Measurements from ENCODE around the gene RPS27L.

Gene RPS27L

GRCh38 chr15:63157118-63157843, at the start of gene RPS27L:
RPS27L (minus strand) TSS chr15:63157477; CDS start chr15:63157405, 72 bp downstream.
- peak; percentile 59 for DNase-seq

DNA sequence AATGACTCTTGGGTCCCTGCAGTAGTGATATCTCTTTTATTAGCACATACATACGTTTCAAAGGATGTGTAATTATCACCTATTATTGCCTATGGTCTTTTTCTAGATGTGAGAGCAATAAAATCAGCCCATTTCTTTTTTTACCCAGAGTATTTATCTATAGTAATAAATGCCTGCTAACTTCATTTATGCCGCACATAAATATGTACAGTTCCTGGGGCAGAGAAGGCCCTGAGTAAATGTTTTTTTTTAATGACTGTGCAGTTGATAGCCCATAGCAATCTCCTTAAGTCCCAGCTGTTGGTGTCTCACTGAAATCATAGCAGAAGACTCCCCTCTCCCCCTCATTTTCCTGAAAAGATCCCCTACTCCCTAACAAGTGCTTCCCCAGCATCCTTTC, 48.8 kb upstream of the RPS27L start:
- no peak for DNase-seq

- no peak for DNase-seq
Measured at GRCh38 chr15:63203451-63204090, 46.3 kb upstream of the RPS27L start.

- no peak for DNase-seq
Measured at GRCh38 chr15:63202861-63203260, 45.6 kb upstream of the RPS27L start.

DNA sequence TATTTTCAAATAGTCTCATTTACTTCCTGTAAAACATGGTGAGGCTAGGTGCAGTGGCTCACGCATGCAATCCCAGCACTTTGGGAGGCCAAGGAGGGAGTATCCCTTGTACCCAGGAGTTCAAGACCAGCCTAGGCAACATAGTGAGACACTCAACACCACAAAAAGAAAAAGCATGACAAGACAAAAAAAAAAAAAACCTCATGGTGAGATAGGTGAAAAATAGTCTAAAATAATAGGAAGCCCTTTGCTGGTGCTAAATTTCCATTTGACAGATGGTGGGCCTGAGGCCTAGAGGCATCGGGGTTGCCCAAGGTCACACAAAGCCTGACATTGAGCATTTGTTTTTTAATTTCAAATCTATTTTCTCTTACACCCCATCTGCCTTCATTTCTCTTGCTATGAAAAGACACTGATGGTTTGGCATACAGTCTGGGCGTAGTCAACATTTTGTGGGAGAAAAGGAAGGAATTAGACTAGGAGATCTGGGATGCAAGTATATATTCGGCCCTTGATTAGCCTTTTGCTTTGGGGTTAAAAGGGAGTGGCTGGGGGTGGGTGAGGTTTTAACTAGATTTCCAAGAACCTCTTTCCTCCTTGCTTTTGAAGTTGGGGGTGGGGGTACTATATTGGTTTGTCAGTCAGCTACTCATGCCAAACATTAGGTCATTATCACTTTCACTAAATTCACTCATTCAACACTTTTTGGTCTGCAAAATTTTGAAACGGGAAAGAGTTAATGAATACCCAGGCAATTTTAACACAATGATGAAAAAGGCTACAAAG, 43.4 kb upstream of the RPS27L start:
- no peak for DNase-seq

DNA sequence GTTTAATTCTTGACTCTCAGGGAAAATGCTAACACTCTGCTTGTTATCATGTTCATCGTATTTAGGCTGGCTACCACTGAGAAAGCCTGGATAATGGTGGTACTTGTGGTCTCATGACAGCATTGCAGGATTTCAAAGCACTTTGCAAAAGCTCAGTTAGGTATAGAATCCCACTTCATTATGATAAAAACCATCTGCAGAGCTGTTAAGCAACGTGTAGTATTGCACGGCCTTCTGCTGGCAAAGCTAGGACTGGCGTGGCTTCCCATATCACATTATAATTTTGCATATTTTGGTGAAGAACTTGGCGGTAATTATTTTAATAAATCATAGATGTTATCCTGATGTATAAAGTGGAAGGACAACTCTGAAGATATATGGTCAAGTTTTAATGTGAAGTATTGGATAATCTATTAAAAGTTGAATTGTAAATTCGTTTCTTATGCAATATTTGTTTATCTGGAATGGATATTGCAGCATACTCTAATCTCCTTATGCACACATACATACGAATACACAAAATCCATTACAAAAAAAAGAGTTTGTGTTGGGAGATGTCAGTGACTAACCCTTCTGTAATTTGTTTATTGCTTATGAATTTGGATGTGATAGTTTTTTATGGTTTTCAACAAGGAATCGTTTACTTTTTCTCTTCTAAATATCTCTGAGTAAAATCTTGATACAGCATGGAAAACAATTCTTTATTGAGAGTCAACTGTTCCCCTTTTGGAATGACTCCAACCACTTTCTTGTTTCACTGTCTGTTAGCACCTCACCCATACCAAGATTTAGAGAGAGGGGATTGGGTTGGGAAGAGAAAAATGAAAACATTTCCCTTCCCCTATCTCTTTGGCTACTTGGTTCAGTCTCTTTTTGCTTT, 41.3 kb upstream of the RPS27L start:
- DNase-seq = no peak

- DNase-seq = no peak
Measured at GRCh38 chr15:63197626-63198025, 40.3 kb upstream of the RPS27L start.

DNA sequence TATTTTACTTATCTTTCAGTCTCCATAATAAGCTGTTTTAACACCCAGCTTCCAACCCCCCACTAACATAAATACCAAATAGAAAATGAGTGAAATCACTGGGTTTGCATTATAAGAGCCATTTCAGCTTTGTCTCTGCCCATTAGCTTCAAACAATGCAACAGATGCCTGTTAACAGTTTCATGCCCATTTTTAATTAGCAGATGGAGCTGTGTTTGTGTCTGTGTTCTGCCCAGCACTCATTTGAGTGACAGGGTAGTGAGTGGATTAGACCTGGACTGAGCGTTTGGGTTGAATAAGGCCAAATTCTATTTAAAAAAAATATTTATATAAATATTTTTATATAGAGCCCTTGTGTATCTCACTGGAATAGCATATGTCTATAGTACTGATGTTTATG, 39.6 kb upstream of the RPS27L start:
- no peak for DNase-seq

DNA sequence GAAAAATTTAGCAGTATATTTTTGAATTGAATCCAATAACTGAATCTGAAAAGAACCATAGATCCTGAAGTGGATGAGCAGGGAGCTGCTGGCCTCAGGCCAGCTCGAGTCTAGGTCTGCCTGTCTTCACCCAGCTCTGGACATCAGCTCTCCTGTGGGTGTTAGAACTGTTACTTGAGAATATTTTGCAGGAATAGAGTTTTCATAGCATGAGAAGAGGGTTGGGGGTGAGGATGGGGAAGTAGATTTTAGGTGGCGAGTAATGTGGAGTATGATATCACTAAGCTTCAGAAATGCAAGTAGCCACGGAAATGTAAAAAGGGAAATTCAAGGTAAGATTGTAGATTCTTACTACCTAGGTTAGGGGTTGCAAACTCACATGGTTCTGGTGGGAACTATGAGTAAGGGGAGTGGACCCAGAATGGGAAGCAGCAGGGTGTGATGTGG, 38.3 kb upstream of the RPS27L start:
- no peak for DNase-seq

GRCh38 chr15:63194880-63195568, 37.7 kb upstream of the RPS27L start:
- no peak for DNase-seq

- no peak for DNase-seq
Measured at GRCh38 chr15:63194302-63194701, 37.0 kb upstream of the RPS27L start.

- DNase-seq = no peak
Measured at GRCh38 chr15:63192619-63193206, 35.4 kb upstream of the RPS27L start.

DNA sequence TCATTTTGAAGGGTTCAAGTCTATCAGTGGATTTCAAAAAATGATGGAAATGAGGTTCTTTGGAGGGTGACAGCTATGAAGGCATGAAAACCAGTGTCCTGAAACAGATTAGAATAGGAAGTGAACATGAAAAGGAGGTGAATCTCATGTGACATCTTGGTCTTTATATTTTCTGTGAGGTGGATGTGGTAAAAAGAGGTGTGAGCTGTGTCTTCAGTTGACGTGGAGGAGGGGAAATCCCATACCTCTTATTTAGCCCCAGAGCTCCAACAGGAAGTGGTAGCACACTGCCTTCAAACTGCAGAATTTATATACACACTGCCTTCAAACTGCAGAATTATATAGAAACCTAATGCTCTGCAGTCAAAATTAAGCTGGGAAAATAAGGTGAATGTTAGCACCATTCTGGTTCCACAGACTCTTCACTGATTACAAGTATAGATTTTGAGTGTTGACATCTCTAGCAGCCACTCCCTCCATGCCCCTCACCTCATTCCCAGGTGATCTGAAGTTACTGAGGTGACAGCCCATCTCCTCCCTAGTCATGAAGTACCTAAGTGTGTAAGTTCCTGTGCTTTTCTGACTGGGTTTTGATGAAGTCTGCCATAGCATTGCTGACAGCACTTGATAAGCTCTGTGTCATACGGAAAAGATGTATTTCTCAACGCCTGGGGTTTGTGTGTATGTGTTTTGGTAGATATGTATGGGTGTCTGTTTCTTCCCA, 34.8 kb upstream of the RPS27L start:
- no peak for DNase-seq

DNA sequence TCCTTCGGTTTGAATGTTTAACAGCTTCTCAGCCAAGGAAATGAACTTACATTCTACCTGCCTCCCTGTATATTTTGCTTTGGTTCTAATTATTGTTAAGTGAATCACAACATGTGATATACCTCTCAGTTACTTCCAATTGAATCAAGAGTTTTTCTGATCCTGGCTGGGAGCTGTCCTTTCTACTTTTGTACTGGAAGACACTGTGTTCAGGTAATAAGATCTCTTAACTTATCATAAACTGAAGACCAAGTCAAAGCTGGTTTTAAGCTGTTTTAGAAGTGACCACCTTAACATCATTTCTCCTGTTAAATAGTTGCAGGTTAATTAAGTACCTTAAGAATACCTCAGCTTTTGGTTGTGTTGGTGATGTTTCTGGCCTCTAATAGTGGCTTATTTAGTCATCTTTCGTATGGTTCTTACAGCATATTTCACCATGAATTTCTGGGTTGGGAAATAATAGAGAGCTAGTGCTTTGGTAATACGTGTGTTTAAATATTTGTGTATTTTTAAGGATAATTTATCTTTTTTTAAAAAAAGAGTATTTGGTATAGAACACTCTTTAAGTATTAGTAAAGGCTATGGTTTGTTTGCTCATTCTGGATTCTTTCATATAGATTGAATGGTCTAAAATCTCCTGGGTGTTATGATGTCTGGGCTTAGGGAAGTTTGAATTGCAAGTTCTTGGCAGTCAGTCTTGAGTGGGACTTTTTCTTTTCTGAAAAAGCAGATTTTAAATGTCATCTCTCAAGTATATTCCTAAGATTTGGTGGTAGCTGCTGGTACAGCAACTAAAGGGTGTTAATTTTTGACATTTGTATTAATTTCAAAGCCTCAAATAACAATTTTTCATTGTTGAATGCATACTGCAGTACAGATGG, 33.7 kb upstream of the RPS27L start:
- DNase-seq = no peak

GRCh38 chr15:63189941-63190768, 32.9 kb upstream of the RPS27L start:
- no peak for DNase-seq

DNA sequence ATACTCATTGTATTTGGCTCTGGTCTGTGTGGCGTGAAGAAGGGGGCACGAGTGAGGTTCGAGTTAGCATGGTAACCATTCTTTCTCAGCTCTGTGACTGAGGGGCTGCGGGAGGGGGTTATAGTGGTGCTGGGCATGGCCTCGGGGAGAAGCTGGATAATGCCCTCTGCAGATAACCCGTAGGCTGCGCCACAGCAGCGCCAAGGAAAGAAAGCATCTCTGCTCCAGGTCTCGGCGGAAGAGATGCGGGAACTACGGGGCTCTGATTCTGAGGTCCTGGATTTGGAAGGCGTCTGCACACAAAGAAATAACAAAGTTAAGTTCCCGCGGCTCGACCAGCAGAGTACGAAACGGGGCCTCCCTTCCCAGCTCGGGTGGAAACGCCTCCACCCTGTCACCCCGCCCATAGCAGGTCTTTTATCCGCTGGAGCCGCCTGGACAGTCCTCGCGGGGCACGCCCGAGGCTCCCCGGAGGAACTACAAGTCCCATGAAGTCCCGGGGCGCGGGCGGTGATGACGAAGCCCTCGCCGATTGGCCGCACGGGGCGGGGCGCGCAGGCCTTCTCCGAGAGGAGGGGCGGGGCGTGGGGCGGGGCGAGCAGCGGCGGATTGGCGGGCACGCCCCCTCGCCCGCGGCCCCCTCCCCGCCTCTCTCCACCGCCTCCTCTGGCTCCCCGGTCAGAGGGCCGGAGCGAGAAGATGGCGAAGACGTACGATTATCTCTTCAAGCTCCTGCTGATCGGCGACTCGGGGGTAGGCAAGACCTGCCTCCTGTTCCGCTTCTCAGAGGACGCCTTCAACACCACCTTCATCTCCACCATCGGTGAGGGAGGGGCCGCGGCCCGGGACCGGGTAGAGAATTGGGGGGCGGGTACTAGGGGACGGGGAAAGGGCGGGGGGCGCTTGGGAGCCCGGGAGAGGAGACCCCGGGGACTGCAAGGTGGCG, 31.9 kb upstream of the RPS27L start, which contains the start of gene RAB8B:
Gene RAB8B (plus strand): TSS at position 681 of the 946 bp plus-strand sequence. CDS start 19 bp downstream, at position 700.
- DNase-seq = peak; percentile 95

- no peak for DNase-seq
Measured at GRCh38 chr15:63188247-63188925, 31.1 kb upstream of the RPS27L start.
